ENCODE measurements around the gene ZBTB9. TPM values are rescaled to one million over a fixed set of nuclear protein-coding genes. Genes with fewer than 3 reads are reported as not detected.
A peak's percentile ranks its signal among the peaks of the same experiment; 100 is the strongest.

ZBTB9 gene
- polyA plus RNA-seq, 1 of the 3 experiments (the other 2 are of a cell fraction): 5.7 TPM

GRCh38 chr6:33431880-33432541, 22.4 kb upstream of the ZBTB9 start (continued):
- no peak for TF ChIP-seq GATA2 (CRISPR knock-in tag; IDR thresholded peaks at IDR 0.05)
- TF ChIP-seq RFX5 (IDR thresholded peaks at IDR 0.05; ENCODE audit: low read length): no peak
- no peak for TF ChIP-seq MAX (IDR thresholded peaks at IDR 0.05; ENCODE audit: low read depth)
- TF ChIP-seq EP300 (IDR thresholded peaks at IDR 0.05; ENCODE audit: borderline replicate concordance in 1 of 2, low read depth in 1 of 2, low read length in 1 of 2): no peak
- TF ChIP-seq SIN3A (IDR thresholded peaks at IDR 0.05; ENCODE audit: borderline replicate concordance, low read depth, low read length): no peak
- no peak for TF ChIP-seq RXRA (IDR thresholded peaks at IDR 0.05; ENCODE audit: borderline replicate concordance, low read depth)

GRCh38 chr6:33432546-33432945, 21.8 kb upstream of the ZBTB9 start:
- POLR2A ChIA-PET: no interaction called here
- H3K9ac ChIP-seq: no peak overlapping the region
- TF ChIP-seq ZBTB33 (IDR thresholded peaks at IDR 0.05; ENCODE audit: borderline replicate concordance, low read depth): no peak
- no peak for TF ChIP-seq MXI1 (IDR thresholded peaks at IDR 0.05; ENCODE audit: low read depth, low read length)
- TF ChIP-seq ELF1 (IDR thresholded peaks at IDR 0.05): no peak
- no peaks in the 10 kb centered on the region for H3K27me3 ChIP-seq (ENCODE audit: insufficient read depth)
- no peak overlapping the region for H3K4me2 ChIP-seq
- peaks cover 17 to 34% of the 10 kb centered on the region in 2 experiments; a peak in 3 of 4 replicates for H3K4me1 ChIP-seq (ENCODE audit: control insufficient read depth in 1 of 2, insufficient read depth in 2 of 2, low read depth in 1 of 2, low read length in 1 of 2)
- WGBS (ENCODE audit: low lambda C conversion rate): 97% methylated on average over 10 of the region's 10 CpGs
- peaks cover 27% of the 10 kb centered on the region; the same call in 1 of the 2 replicates for H3K79me2 ChIP-seq (ENCODE audit: insufficient read depth)
- CTCF ChIA-PET: no interaction called here
- DNase-seq: peak; percentile 15
- no peak overlapping the region for H2AFZ ChIP-seq (ENCODE audit: low read depth)
- peaks cover 11 to 17% of the 10 kb centered on the region in 2 experiments for H3K36me3 ChIP-seq (replicated peaks in 1 of 2; ENCODE audit: control insufficient read depth in 1 of 2, insufficient read depth in 2 of 2, low read length in 1 of 2)
- no peaks in the 10 kb centered on the region for H3K9me2 ChIP-seq
- H3K4me3 ChIP-seq (ENCODE audit: low read depth in 2 of 2, low read length in 1 of 2): no peak overlapping the region
- no peaks in the 10 kb centered on the region for H3K9me3 ChIP-seq
- H3F3A ChIP-seq (replicated peaks; ENCODE audit: insufficient read depth): peaks cover 13% of the 10 kb centered on the region
- H3K27ac ChIP-seq (ENCODE audit: low read depth in 2 of 2, low read length in 1 of 2): no peak overlapping the region
- H4K20me1 ChIP-seq (ENCODE audit: insufficient read depth): no peaks in the 10 kb centered on the region; the same call in 1 of the 2 replicates

GRCh38 chr6:33433001-33433543, 21.3 kb upstream of the ZBTB9 start:
- CTCF ChIA-PET: interaction anchor here (0.9 kb wide), 1 partner anchor 43 kb away, joined by 3 read pairs; no protein-coding TSS in a partner anchor
- Histone ChIP-seq H3K79me2 (ENCODE audit: insufficient read depth) (peaks cover 26% of the 10 kb centered on the region; the same call in 1 of the 2 replicates), H3K27ac (ENCODE audit: low read depth in 2 of 2, low read length in 1 of 2) (no peak overlapping the region), H3K36me3 (replicated peaks in 1 of 2; ENCODE audit: control insufficient read depth in 1 of 2, insufficient read depth in 2 of 2, low read length in 1 of 2) (peaks cover 12 to 19% of the 10 kb centered on the region in 2 experiments), H3K4me2 (no peak overlapping the region), H4K20me1 (ENCODE audit: insufficient read depth) (no peaks in the 10 kb centered on the region; the same call in 1 of the 2 replicates), H2AFZ (ENCODE audit: low read depth) (no peak overlapping the region), H3F3A (replicated peaks; ENCODE audit: insufficient read depth) (peaks cover 13% of the 10 kb centered on the region), H3K9me2 (no peaks in the 10 kb centered on the region), H3K9me3 (no peaks in the 10 kb centered on the region), H3K9ac (no peak overlapping the region), H3K27me3 (ENCODE audit: insufficient read depth) (no peaks in the 10 kb centered on the region), H3K4me1 (ENCODE audit: control insufficient read depth in 1 of 2, insufficient read depth in 2 of 2, low read depth in 1 of 2, low read length in 1 of 2) (peaks cover 17 to 34% of the 10 kb centered on the region in 2 experiments; a peak in 3 of 4 replicates), H3K4me3 (ENCODE audit: low read depth in 2 of 2, low read length in 1 of 2) (no peak overlapping the region)
- no CpG with 5 or more reads among the region's 1 CpG for WGBS (ENCODE audit: low lambda C conversion rate)
- peak; percentile 14 for DNase-seq
- POLR2A ChIA-PET: no interaction called here
- TF ChIP-seq RXRA (IDR thresholded peaks at IDR 0.05; ENCODE audit: borderline replicate concordance, low read depth) (no peak), RCOR1 (IDR thresholded peaks at IDR 0.05; ENCODE audit: low read length) (no peak), USF1 (IDR thresholded peaks at IDR 0.05; ENCODE audit: borderline replicate concordance, low read depth) (no peak), CTCF (IDR thresholded peaks at IDR 0.05) (no peak), PBX3 (IDR thresholded peaks at IDR 0.05) (no peak)
